ENCODE measurements around the gene FYTTD1. TPM values are rescaled to one million over a fixed set of nuclear protein-coding genes. Genes with fewer than 3 reads are reported as not detected.

Gene FYTTD1
- total and polyA plus RNA-seq, 4 experiments from 2014 or later: 60.0 to 120 (median 79.4) TPM

DNA sequence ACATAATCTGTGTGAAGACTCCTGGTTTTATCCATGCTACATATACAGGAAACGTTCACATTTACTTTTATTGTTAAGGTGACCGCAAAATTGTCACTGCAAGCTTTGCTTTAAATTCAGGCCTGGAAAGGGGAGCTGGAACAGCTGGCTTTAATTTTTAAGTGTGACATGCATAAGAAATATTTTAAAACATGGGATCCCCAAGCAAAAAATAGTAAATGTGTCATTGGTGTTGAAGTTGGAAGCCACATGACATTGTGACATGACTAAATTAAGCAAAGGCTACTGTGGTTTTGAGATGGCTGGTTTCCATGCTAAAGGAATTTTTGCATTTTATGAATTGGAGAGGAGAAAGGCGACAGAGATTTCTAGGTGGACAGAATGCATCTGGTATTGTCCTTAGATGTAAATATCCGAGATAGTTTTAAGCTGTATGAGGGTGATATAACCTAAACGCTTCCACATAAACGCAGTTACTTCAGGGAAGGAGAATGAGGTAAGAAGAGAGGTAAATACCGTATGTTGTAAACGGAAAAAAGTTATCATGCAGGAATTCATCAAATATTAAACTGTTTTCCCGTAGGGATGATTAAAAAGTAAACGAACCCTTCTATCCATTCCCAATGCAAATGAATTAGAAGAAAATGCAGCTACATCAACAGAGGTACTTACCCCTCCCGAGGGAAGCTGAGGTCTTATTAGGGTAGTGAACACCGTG lies 927 bp upstream of the FYTTD1 start:
- H3K27me3 Mint-ChIP-seq: peaks cover 0 to 2% of the 10 kb centered on the region in 2 donors
- POLR2A ChIA-PET (ENCODE audit: partially characterized antibody): interaction anchor here (1.9 to 4.2 kb wide), 3 partner anchors 12 to 42 kb away, joined by 24 to 42 read pairs (median 33); partner anchors contain the start of genes LRCH3 and RUBCN
- peaks cover 0 to 13% of the 10 kb centered on the region in 2 donors for H3K36me3 Mint-ChIP-seq
- Histone ChIP-seq H3K27ac (ENCODE audit: low read depth, low read length) (peak overlapping the region; percentile 86), H3K4me1 (ENCODE audit: insufficient read depth, low read length) (peaks cover 39% of the 10 kb centered on the region), H3K4me3 (ENCODE audit: low read length in 2 of 2) (peak overlapping the region; percentile 75 to 89), H3K36me3 (ENCODE audit: insufficient read depth, low read length) (no peaks in the 10 kb centered on the region), H3K9me3 (ENCODE audit: control insufficient read depth in 1 of 2, low read length in 2 of 2) (no peaks in the 10 kb centered on the region), H3K27me3 (ENCODE audit: insufficient read depth, low read length) (no peaks in the 10 kb centered on the region)
- peak overlapping the region; percentile 97 to 99 (median 99) for H3K27ac Mint-ChIP-seq
- intact Hi-C loops (cut with micrococcal nuclease): loop anchor here (1.0 kb wide), 2 partner anchors 12 to 36 kb away; partner anchors contain the start of gene RUBCN
- H3K9me3 Mint-ChIP-seq: no peaks in the 10 kb centered on the region
- peak overlapping the region; percentile 90 to 99 (median 98) for H3K4me3 Mint-ChIP-seq
- peaks cover 23 to 45% (median 32%) of the 10 kb centered on the region in 4 donors for H3K4me1 Mint-ChIP-seq
- CTCF ChIA-PET (ENCODE audit: partially characterized antibody): interaction anchor here (0.7 to 1.7 kb wide), 9 partner anchors 9 to 157 kb away, joined by 3 to 11 read pairs (median 3); partner anchors contain the start of gene LRCH3
- no peak for DNase-seq

- ChIA-PET CTCF (ENCODE audit: partially characterized antibody) (interaction anchor here (0.7 to 1.7 kb wide), 9 partner anchors 9 to 156 kb away, joined by 3 to 11 read pairs (median 3); partner anchors contain the start of gene LRCH3), POLR2A (ENCODE audit: partially characterized antibody) (interaction anchor here (1.9 to 4.2 kb wide), 3 partner anchors 12 to 41 kb away, joined by 24 to 42 read pairs (median 33); partner anchors contain the start of genes LRCH3 and RUBCN)
- Mint-ChIP-seq H3K27ac (peak overlapping the region; percentile 97 to 99 (median 99)), H3K4me3 (peak overlapping the region; percentile 90 to 99 (median 98)), H3K27me3 (peaks cover 0 to 2% of the 10 kb centered on the region in 2 donors), H3K9me3 (no peaks in the 10 kb centered on the region), H3K36me3 (peaks cover 0 to 13% of the 10 kb centered on the region in 2 donors), H3K4me1 (peaks cover 26 to 50% (median 36%) of the 10 kb centered on the region in 4 donors)
- Histone ChIP-seq H3K4me3 (ENCODE audit: low read length in 2 of 2) (peak overlapping the region; percentile 75 to 89), H3K36me3 (ENCODE audit: insufficient read depth, low read length) (no peaks in the 10 kb centered on the region), H3K27ac (ENCODE audit: low read depth, low read length) (peak overlapping the region; percentile 86), H3K4me1 (ENCODE audit: insufficient read depth, low read length) (peaks cover 44% of the 10 kb centered on the region), H3K9me3 (ENCODE audit: control insufficient read depth in 1 of 2, low read length in 2 of 2) (no peaks in the 10 kb centered on the region), H3K27me3 (ENCODE audit: insufficient read depth, low read length) (no peaks in the 10 kb centered on the region)
- intact Hi-C loops (cut with micrococcal nuclease): loop anchor here (1.0 kb wide), 2 partner anchors 13 to 37 kb away; partner anchors contain the start of gene RUBCN
- peak; percentile 76 to 84 (median 82) for DNase-seq
Measured at GRCh38 chr3:197749315-197749600, 425 bp upstream of the FYTTD1 start.

DNA sequence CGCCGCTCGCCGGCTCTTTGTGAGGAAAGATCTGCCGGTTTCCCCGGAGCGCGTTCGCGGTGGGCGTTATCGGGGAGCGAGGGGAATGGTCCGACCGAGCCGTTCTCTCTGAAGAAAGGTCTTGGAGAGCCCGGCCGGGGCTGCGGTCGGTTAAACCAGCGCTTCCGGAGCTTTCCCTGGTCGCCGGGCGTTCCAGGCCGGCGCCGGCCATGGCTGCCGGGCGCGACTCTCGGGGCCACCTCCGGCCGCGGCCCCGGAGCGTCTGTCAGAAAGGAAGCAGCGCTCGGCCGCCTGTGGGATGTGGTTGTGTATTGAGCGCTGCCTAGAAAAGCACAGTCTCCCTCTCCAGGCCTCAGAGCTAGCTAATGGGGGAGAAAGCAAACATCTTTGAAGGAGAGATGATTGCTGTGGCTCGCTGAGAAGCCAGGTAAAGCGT lies 731 bp downstream of the FYTTD1 start:
- no peaks in the 10 kb centered on the region for H3K27me3 ChIP-seq (ENCODE audit: insufficient read depth, low read length)
- Mint-ChIP-seq H3K9me3 (no peaks in the 10 kb centered on the region), H3K4me3 (peak overlapping the region; percentile 93 to 99 (median 96)), H3K4me1 (peaks cover 30 to 58% (median 42%) of the 10 kb centered on the region in 4 donors), H3K36me3 (peaks cover 0 to 13% of the 10 kb centered on the region in 2 donors), H3K27me3 (peaks cover 0 to 2% of the 10 kb centered on the region in 2 donors), H3K27ac (peak overlapping the region; percentile 90 to 98 (median 95))
- intact Hi-C loops (cut with micrococcal nuclease): loop anchor here (1.0 to 5.0 kb wide), 5 partner anchors 40 to 202 kb away; partner anchors contain the start of genes BDH1, LRCH3 and RPL35A
- no peaks in the 10 kb centered on the region for H3K36me3 ChIP-seq (ENCODE audit: insufficient read depth, low read length)
- H3K27ac ChIP-seq (ENCODE audit: low read depth, low read length): peak overlapping the region; percentile 86
- no peaks in the 10 kb centered on the region for H3K9me3 ChIP-seq (ENCODE audit: control insufficient read depth in 1 of 2, low read length in 2 of 2)
- peaks cover 51% of the 10 kb centered on the region for H3K4me1 ChIP-seq (ENCODE audit: insufficient read depth, low read length)
- DNase-seq: peak; percentile 61 to 71 (median 65)
- peak overlapping the region; percentile 75 to 89 for H3K4me3 ChIP-seq (ENCODE audit: low read length in 2 of 2)
- ChIA-PET CTCF (ENCODE audit: partially characterized antibody) (interaction anchor here (0.7 to 1.7 kb wide), 7 partner anchors 27 to 151 kb away, joined by 3 to 7 read pairs (median 4); no protein-coding TSS in a partner anchor), POLR2A (ENCODE audit: partially characterized antibody) (interaction anchor here (0.6 to 4.2 kb wide), 6 partner anchors 14 to 199 kb away, joined by 3 to 42 read pairs (median 18); partner anchors contain the start of genes LRCH3, RPL35A and RUBCN)

DNA sequence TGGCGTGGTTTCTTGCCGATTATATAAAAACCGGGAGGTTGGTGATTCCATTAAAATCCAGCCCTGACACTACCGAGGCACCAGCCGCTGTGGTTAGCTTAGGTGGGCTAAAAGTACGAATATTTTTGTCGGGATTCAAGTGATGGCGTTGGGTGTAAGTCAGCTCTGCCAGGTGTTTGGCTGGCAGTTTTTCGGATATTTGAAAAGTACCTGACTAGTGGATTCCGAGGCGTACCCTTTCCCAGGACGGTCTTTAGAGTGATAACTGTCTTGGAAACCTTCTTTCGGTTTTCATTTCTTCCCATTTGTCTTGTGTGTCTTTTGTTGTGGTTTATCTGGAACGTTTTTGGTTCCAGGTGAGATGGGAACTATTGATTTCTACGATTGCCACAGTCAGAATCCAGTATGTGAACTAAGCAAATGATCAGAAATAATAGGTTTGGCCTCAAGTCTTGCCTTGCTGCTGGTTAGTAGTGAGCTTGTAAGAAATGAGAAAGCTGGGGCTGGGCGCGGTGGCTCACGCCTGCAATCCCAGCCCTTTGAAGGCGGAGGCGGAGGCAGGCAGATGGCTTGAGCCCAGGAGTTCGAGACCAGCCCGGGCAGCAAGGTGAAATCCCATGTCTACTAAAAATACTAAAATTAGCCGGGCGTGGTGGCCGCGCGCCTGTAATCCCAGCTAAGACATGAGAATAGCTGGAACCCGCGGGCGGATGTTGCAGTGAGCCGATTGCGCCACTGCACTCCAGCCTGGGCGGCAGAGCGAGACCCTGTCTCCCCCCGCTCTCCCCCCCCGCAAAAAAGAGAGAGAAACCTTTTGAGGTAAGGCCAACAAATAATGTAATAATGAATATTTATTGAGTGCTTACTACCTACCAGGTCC lies 1.4 kb downstream of the FYTTD1 start:
- POLR2A ChIA-PET (ENCODE audit: partially characterized antibody): interaction anchor here (0.6 to 4.2 kb wide), 6 partner anchors 13 to 199 kb away, joined by 3 to 42 read pairs (median 18); partner anchors contain the start of genes LRCH3, RPL35A and RUBCN
- no peaks in the 10 kb centered on the region for H3K36me3 ChIP-seq (ENCODE audit: insufficient read depth, low read length)
- H3K9me3 ChIP-seq (ENCODE audit: control insufficient read depth in 1 of 2, low read length in 2 of 2): no peaks in the 10 kb centered on the region
- peaks cover 56% of the 10 kb centered on the region for H3K4me1 ChIP-seq (ENCODE audit: insufficient read depth, low read length)
- peaks cover 34 to 62% (median 47%) of the 10 kb centered on the region in 4 donors for H3K4me1 Mint-ChIP-seq
- no peaks in the 10 kb centered on the region for H3K27me3 ChIP-seq (ENCODE audit: insufficient read depth, low read length)
- H3K9me3 Mint-ChIP-seq: no peaks in the 10 kb centered on the region
- peak overlapping the region; percentile 75 to 89 for H3K4me3 ChIP-seq (ENCODE audit: low read length in 2 of 2)
- intact Hi-C loops (cut with micrococcal nuclease): loop anchor here (1.0 to 5.0 kb wide), 5 partner anchors 40 to 201 kb away; partner anchors contain the start of genes BDH1, LRCH3 and RPL35A
- peak overlapping the region; percentile 93 to 99 (median 96) for H3K4me3 Mint-ChIP-seq
- CTCF ChIA-PET (ENCODE audit: partially characterized antibody): interaction anchor here (0.7 to 1.7 kb wide), 7 partner anchors 26 to 152 kb away, joined by 3 to 7 read pairs (median 4); no protein-coding TSS in a partner anchor
- peak overlapping the region; percentile 90 to 98 (median 95) for H3K27ac Mint-ChIP-seq
- peak in 4 of 5 donors; percentile 27 to 39 (median 35) for DNase-seq
- H3K27me3 Mint-ChIP-seq: peaks cover 0 to 2% of the 10 kb centered on the region in 2 donors
- peaks cover 2 to 14% of the 10 kb centered on the region in 2 donors for H3K36me3 Mint-ChIP-seq
- peak overlapping the region; percentile 86 for H3K27ac ChIP-seq (ENCODE audit: low read depth, low read length)

DNA sequence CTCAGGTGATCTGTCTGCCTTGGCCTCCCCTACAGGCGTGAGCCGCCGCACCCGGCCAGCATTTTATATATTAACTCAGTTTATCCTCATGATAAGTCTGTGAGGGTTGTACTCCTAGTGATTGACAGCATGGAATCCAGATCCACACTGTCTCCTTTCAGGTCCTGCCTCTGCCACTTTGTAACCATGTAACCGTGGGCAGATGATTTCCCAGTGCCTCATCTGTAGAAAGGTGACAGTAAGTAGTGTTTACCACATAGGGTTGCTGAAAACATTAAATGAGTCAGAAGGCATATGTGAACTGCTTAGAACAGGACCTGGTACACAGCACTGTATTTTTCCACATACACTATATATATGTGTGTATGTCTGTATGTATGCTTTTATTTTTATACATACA lies 2.4 kb downstream of the FYTTD1 start:
- H3K27me3 ChIP-seq (ENCODE audit: insufficient read depth, low read length): no peaks in the 10 kb centered on the region
- peaks cover 5 to 23% of the 10 kb centered on the region in 2 donors for H3K36me3 Mint-ChIP-seq
- H3K36me3 ChIP-seq (ENCODE audit: insufficient read depth, low read length): peaks cover 8% of the 10 kb centered on the region
- ChIA-PET POLR2A (ENCODE audit: partially characterized antibody) (interaction anchor here (2.4 kb wide), 1 partner anchor 40 kb away, joined by 31 read pairs; no protein-coding TSS in a partner anchor), CTCF (ENCODE audit: partially characterized antibody) (no interaction called here)
- no peak overlapping the region for H3K27ac ChIP-seq (ENCODE audit: low read depth, low read length)
- H3K27ac Mint-ChIP-seq: peak overlapping the region; percentile 74 to 97 (median 81)
- peaks cover 40 to 71% (median 52%) of the 10 kb centered on the region in 4 donors for H3K4me1 Mint-ChIP-seq
- intact Hi-C loops (cut with micrococcal nuclease): loop anchor here (5.0 kb wide), 1 partner anchor 200 kb away; the partner anchor contains the start of gene RPL35A
- H3K4me3 Mint-ChIP-seq: peak overlapping the region; percentile 74 to 89 (median 78)
- H3K9me3 ChIP-seq (ENCODE audit: control insufficient read depth in 1 of 2, low read length in 2 of 2): no peaks in the 10 kb centered on the region
- no peak for DNase-seq
- H3K4me1 ChIP-seq (ENCODE audit: insufficient read depth, low read length): peaks cover 64% of the 10 kb centered on the region
- H3K27me3 Mint-ChIP-seq: peaks cover 0 to 2% of the 10 kb centered on the region in 2 donors
- H3K4me3 ChIP-seq (ENCODE audit: low read length in 2 of 2): no peak overlapping the region
- no peaks in the 10 kb centered on the region for H3K9me3 Mint-ChIP-seq

GRCh38 chr3:197753263-197753662 lies 3.6 kb downstream of the FYTTD1 start:
- no peak overlapping the region for H3K27ac ChIP-seq (ENCODE audit: low read depth, low read length)
- H3K4me3 ChIP-seq (ENCODE audit: low read length in 2 of 2): no peak overlapping the region
- peaks cover 12% of the 10 kb centered on the region for H3K36me3 ChIP-seq (ENCODE audit: insufficient read depth, low read length)
- Mint-ChIP-seq H3K4me3 (peak overlapping the region in 5 of 8 donors; percentile 1 to 41 (median 26)), H3K9me3 (no peaks in the 10 kb centered on the region), H3K27ac (peak overlapping the region in 5 of 7 donors; percentile 10 to 97 (median 85)), H3K27me3 (peaks cover 0 to 2% of the 10 kb centered on the region in 2 donors), H3K36me3 (peaks cover 5 to 27% of the 10 kb centered on the region in 2 donors), H3K4me1 (peaks cover 40 to 70% (median 51%) of the 10 kb centered on the region in 4 donors)
- DNase-seq: no peak
- H3K27me3 ChIP-seq (ENCODE audit: insufficient read depth, low read length): no peaks in the 10 kb centered on the region
- CTCF ChIA-PET (ENCODE audit: partially characterized antibody): no interaction called here
- H3K9me3 ChIP-seq (ENCODE audit: control insufficient read depth in 1 of 2, low read length in 2 of 2): no peaks in the 10 kb centered on the region
- POLR2A ChIA-PET (ENCODE audit: partially characterized antibody): interaction anchor here (1.4 to 1.5 kb wide), 2 partner anchors 17 to 38 kb away, joined by 4 to 6 read pairs; partner anchors contain the start of gene LRCH3
- intact Hi-C loops (cut with micrococcal nuclease): loop anchor here (5.0 kb wide), 1 partner anchor 199 kb away; the partner anchor contains the start of gene RPL35A
- peaks cover 58% of the 10 kb centered on the region for H3K4me1 ChIP-seq (ENCODE audit: insufficient read depth, low read length)
